Brain microvascular endothelial cell (primary cell): ENCODE data around the gene WFDC6.

ENCODE experiments used
- DNase-seq: peaks from one replicate; pipeline ENCODE4 v3.0.0-alpha.2; 2020
- H3K27ac ChIP-seq: fragments of 250-450 bp; sonication (Bioruptor Pico); 2 replicates; pipeline ENCODE4 v1.5.1; 2020; ENCODE audit warnings: mild to moderate bottlenecking, moderate library complexity
- H3K27me3 ChIP-seq: fragments of 250-450 bp; sonication (Bioruptor Pico); replicated peaks from 2 replicates; pipeline ENCODE4 v1.5.1; 2020; ENCODE audit warnings: mild to moderate bottlenecking
- H3K36me3 ChIP-seq: fragments of 250-450 bp; sonication (Bioruptor Pico); replicated peaks from 2 replicates; pipeline ENCODE4 v1.5.1; 2020; ENCODE audit warnings: mild to moderate bottlenecking
- H3K4me3 ChIP-seq: 2 replicates; pipeline ENCODE4 v1.5.1; 2011; ENCODE audit warnings: low read depth, mild to moderate bottlenecking, control low read depth, low read length, moderate library complexity
- in situ Hi-C: cut with HindIII; loops from 2 replicates; pipeline ENCODE4 v1.10.0; 2017; ENCODE audit warnings: low sequenced_read_pairs, low pct_ligation_motif_present
- TF ChIP-seq, protein P1 (sequence below): IDR thresholded peaks from 2 replicates; pipeline ENCODE4 v1.5.1; 2011; ENCODE audit warnings: low read depth, mild to moderate bottlenecking, moderate library complexity, low read length, control low read depth, inconsistent platforms; ENCODE audit errors: missing control alignments

The WFDC6 gene

GRCh38 chr20:45503403-45503802, 35.9 kb downstream of the WFDC6 start:
- Histone ChIP-seq H3K27ac (no peak overlapping the region), H3K36me3 (no peaks in the 10 kb centered on the region), H3K27me3 (no peaks in the 10 kb centered on the region), H3K4me3 (no peak overlapping the region)
- TF ChIP-seq, protein P1, sequence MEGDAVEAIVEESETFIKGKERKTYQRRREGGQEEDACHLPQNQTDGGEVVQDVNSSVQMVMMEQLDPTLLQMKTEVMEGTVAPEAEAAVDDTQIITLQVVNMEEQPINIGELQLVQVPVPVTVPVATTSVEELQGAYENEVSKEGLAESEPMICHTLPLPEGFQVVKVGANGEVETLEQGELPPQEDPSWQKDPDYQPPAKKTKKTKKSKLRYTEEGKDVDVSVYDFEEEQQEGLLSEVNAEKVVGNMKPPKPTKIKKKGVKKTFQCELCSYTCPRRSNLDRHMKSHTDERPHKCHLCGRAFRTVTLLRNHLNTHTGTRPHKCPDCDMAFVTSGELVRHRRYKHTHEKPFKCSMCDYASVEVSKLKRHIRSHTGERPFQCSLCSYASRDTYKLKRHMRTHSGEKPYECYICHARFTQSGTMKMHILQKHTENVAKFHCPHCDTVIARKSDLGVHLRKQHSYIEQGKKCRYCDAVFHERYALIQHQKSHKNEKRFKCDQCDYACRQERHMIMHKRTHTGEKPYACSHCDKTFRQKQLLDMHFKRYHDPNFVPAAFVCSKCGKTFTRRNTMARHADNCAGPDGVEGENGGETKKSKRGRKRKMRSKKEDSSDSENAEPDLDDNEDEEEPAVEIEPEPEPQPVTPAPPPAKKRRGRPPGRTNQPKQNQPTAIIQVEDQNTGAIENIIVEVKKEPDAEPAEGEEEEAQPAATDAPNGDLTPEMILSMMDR = no peak
- DNase-seq = no peak
- in situ Hi-C loops = no loop called here

- TF ChIP-seq, protein P1 = no peak
- Histone ChIP-seq H3K27me3 (no peaks in the 10 kb centered on the region), H3K4me3 (no peak overlapping the region), H3K36me3 (no peaks in the 10 kb centered on the region), H3K27ac (no peak overlapping the region)
- in situ Hi-C loops = no loop called here
- no peak for DNase-seq
Observed at GRCh38 chr20:45502561-45502960, 36.7 kb downstream of the WFDC6 start.

- in situ Hi-C loops = no loop called here
Observed at GRCh38 chr20:45501600-45501999, 37.7 kb downstream of the WFDC6 start.

DNA sequence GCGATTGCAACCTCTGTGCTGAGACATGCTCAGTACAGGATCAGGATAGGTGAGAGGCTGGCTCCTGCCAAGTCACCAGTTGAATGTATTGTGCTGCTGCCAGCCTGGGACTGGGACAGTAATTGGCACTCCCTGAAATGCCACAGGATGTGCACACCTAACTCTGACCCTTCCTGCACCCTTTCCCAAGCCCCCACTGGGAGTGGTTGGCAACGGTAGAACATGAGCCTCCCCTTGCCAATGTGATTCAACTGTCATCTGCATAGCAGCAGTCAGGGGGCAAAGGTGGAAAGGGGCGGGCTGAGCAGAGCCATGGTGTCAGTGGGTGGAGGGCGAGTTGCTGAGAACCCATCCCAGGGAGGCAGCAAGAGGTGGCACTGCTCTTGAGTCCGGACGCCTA, 39.3 kb downstream of the WFDC6 start:
- H3K27ac ChIP-seq = no peak overlapping the region
- H3K27me3 ChIP-seq = no peaks in the 10 kb centered on the region
- TF ChIP-seq, protein P1 = no peak
- H3K4me3 ChIP-seq = no peak overlapping the region
- no peaks in the 10 kb centered on the region for H3K36me3 ChIP-seq
- in situ Hi-C loops = no loop called here
- DNase-seq = no peak

More at GRCh38 chr20:45501600-45501999, 37.7 kb downstream of the WFDC6 start:
- no peak for DNase-seq
- Histone ChIP-seq H3K4me3 (no peak overlapping the region), H3K27me3 (no peaks in the 10 kb centered on the region), H3K27ac (no peak overlapping the region), H3K36me3 (no peaks in the 10 kb centered on the region)
- TF ChIP-seq, protein P1 = no peak

DNA sequence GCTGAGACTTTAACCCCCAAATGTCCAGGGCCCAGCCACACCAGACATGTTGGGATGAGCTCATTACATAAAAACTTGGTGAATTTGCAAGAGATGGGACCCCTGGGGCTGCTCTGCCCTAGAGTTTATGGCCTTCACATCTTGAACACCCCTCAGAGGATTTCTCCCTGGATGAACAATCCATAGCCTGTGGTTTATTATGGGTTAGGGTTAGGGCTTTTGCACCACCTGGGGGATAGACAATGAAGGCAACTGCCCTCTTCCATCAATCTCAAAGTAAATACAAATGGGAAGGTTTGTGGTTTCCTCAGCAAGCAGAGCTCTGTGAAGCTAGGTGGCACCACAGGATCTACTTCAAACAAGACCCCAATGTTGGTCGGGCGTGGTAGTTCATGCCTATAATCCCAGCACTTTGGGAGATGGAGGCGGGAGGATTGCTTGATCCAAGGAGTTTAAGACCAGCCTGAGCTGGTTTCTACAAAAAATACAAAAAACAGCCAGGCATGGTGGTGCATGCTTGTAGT, 41.2 kb downstream of the WFDC6 start:
- Histone ChIP-seq H3K27ac (no peak overlapping the region), H3K36me3 (no peaks in the 10 kb centered on the region), H3K27me3 (no peaks in the 10 kb centered on the region), H3K4me3 (no peak overlapping the region)
- in situ Hi-C loops = no loop called here
- TF ChIP-seq, protein P1 = no peak
- no peak for DNase-seq

- TF ChIP-seq, protein P1 = no peak
- no peaks in the 10 kb centered on the region for H3K36me3 ChIP-seq
- no peak for DNase-seq
- no peaks in the 10 kb centered on the region for H3K27me3 ChIP-seq
- H3K4me3 ChIP-seq = no peak overlapping the region
- H3K27ac ChIP-seq = no peak overlapping the region
- in situ Hi-C loops = no loop called here
Observed at GRCh38 chr20:45496166-45496565, 43.1 kb downstream of the WFDC6 start.
